Measurements from ENCODE around the gene RBM47. TPM values are rescaled to one million over a fixed set of nuclear protein-coding genes. Genes with fewer than 3 reads are reported as not detected.

RBM47 gene
- total and polyA plus RNA-seq, 10 of the 15 experiments (the other 5 are each of a cell fraction or from before 2014, with no cell fraction given) = 7.9 to 45.0 (median 28.7) TPM

GRCh38 chr4:40627540-40627939 lies 2.1 kb downstream of the RBM47 start (continued):
- TF ChIP-seq, protein P1, sequence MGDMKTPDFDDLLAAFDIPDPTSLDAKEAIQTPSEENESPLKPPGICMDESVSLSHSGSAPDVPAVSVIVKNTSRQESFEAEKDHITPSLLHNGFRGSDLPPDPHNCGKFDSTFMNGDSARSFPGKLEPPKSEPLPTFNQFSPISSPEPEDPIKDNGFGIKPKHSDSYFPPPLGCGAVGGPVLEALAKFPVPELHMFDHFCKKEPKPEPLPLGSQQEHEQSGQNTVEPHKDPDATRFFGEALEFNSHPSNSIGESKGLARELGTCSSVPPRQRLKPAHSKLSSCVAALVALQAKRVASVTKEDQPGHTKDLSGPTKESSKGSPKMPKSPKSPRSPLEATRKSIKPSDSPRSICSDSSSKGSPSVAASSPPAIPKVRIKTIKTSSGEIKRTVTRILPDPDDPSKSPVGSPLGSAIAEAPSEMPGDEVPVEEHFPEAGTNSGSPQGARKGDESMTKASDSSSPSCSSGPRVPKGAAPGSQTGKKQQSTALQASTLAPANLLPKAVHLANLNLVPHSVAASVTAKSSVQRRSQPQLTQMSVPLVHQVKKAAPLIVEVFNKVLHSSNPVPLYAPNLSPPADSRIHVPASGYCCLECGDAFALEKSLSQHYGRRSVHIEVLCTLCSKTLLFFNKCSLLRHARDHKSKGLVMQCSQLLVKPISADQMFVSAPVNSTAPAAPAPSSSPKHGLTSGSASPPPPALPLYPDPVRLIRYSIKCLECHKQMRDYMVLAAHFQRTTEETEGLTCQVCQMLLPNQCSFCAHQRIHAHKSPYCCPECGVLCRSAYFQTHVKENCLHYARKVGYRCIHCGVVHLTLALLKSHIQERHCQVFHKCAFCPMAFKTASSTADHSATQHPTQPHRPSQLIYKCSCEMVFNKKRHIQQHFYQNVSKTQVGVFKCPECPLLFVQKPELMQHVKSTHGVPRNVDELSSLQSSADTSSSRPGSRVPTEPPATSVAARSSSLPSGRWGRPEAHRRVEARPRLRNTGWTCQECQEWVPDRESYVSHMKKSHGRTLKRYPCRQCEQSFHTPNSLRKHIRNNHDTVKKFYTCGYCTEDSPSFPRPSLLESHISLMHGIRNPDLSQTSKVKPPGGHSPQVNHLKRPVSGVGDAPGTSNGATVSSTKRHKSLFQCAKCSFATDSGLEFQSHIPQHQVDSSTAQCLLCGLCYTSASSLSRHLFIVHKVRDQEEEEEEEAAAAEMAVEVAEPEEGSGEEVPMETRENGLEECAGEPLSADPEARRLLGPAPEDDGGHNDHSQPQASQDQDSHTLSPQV (IDR thresholded peaks at IDR 0.05) = 0 out of 2 replicates have a peak, but pooled peaks have one; percentile 13

DNA sequence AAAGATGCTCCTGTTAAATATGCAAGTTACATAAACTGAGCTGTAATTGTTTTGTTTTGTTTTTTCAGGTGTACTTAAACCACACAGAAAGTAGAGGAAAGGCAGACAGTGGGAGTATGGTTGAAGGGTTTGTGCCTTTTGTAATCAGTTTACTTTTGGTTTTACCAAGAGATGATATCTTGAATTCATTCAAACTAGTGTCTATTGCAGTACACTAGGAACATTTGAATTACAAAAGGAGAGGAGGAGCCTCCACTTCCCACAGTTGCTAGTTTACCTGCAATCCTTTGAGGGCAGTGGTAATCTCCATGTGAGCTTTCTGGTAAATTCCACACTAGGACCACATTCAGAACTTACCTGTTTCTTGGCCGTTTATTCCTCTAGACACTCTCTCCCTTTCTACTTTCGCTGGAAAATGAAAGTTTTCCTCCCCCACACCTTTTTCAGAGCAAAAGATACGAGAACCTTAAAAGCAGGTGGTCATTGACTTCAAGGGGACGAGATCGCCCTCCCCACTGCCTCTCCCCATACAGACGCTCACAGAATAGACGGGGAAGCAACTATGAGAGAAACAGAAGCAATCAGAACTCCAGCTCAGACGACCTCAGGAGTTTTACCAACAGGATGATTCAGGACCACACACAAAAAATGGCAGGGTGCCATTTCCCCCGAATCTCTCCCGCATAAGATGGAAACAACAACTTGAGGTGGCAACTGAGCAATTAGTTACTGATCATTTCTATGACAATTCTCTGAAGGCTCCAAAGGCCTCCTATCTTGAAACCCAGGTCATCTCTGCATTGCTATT lies 3.3 kb downstream of the RBM47 start:
- Histone ChIP-seq H3K4me2 (ENCODE audit: control insufficient read depth, insufficient read depth) (peak overlapping the region; percentile 89), H3K27me3 (replicated peaks in 1 of 2; ENCODE audit: control insufficient read depth in 2 of 2, insufficient read depth in 2 of 2, low read length in 1 of 2) (no peaks in the 10 kb centered on the region), H3K4me3 (peak overlapping the region; percentile 94), H2AFZ (ENCODE audit: control insufficient read depth, low read depth, low read length) (no peak overlapping the region), H3K27ac (ENCODE audit: control insufficient read depth, insufficient read depth) (peak overlapping the region; percentile 65), H3K79me2 (ENCODE audit: control insufficient read depth, insufficient read depth, low read length) (peaks cover 90% of the 10 kb centered on the region), H4K20me1 (ENCODE audit: control insufficient read depth, insufficient read depth) (no peaks in the 10 kb centered on the region), H3K4me1 (ENCODE audit: control insufficient read depth, insufficient read depth, low read length) (peaks cover 31% of the 10 kb centered on the region), H3K9me3 (replicated peaks; ENCODE audit: control insufficient read depth, insufficient read depth, low read length) (no peaks in the 10 kb centered on the region), H3K9ac (ENCODE audit: control insufficient read depth, insufficient read depth, low read length) (peak overlapping the region; percentile 66), H3K36me3 (ENCODE audit: control insufficient read depth in 2 of 2, insufficient read depth in 2 of 2, low read length in 1 of 2) (peaks cover 0 to 4% of the 10 kb centered on the region in 2 experiments; a peak in 3 of 4 replicates)
- RAD21 ChIA-PET (ENCODE audit: unreplicated experiment) = interaction anchor here (0.7 to 8.5 kb wide), 18 partner anchors 11 to 319 kb away, joined by 3 to 82 read pairs (median 4); no protein-coding TSS in a partner anchor
- in situ Hi-C loops (cut with MboI) = no loop called here
- intact Hi-C loops (cut with micrococcal nuclease; ENCODE audit: unreplicated experiment) = loop anchor here (1.0 to 10.0 kb wide), 2 partner anchors 93 to 162 kb away; no protein-coding TSS in a partner anchor
- TF ChIP-seq RUNX3 (IDR thresholded peaks at IDR 0.05; ENCODE audit: low read length) (0 out of 2 replicates have a peak, but pooled peaks have one; percentile 13), CREB1 (IDR thresholded peaks at IDR 0.05; ENCODE audit: low read depth) (peak; percentile 20; the same call in 1 of the 2 replicates), MYC (IDR thresholded peaks at IDR 0.05; ENCODE audit: insufficient read depth, insufficient read length, insufficient replicate concordance, low read length, severe bottlenecking) (no peak), IKZF2 (IDR thresholded peaks at IDR 0.05) (peak; percentile 25 to 45; a peak in 1 of 4 replicates), RELB (IDR thresholded peaks at IDR 0.05; ENCODE audit: low read depth) (0 out of 2 replicates have a peak, but pooled peaks have one; percentile 33)
- CTCF ChIA-PET = interaction anchor here (0.9 to 1.9 kb wide), 5 partner anchors 39 to 351 kb away, joined by 3 to 7 read pairs (median 4); no protein-coding TSS in a partner anchor
- DNase-seq (ENCODE audit: low read depth, low spot score) (no peak), ATAC-seq (no peak), FAIRE-seq (no peak)
- 75% methylated on average over 10 of the region's 10 CpGs for whole genome bisulfite sequencing (ENCODE audit: insufficient coverage, insufficient replicate concordance, low lambda C conversion rate, missing lambda C conversion rate)
- BruUV-seq (replicated peaks) = no TSS peak
- SMC1A ChIA-PET (ENCODE audit: uncharacterized antibody, unreplicated experiment) = interaction anchor here (0.6 to 12.9 kb wide), 20 partner anchors 11 to 429 kb away, joined by 3 to 215 read pairs (median 6); no protein-coding TSS in a partner anchor
- POLR2A ChIA-PET = interaction anchor here (0.5 to 7.0 kb wide), 11 partner anchors 10 to 426 kb away, joined by 3 to 80 read pairs (median 3); no protein-coding TSS in a partner anchor

Data from GM12878 (cell line).